ENCODE data around the gene OCA2.

OCA2 gene

GRCh38 chr15:27932600-27932999, 166.5 kb downstream of the OCA2 start:
- no peak for DNase-seq

DNA sequence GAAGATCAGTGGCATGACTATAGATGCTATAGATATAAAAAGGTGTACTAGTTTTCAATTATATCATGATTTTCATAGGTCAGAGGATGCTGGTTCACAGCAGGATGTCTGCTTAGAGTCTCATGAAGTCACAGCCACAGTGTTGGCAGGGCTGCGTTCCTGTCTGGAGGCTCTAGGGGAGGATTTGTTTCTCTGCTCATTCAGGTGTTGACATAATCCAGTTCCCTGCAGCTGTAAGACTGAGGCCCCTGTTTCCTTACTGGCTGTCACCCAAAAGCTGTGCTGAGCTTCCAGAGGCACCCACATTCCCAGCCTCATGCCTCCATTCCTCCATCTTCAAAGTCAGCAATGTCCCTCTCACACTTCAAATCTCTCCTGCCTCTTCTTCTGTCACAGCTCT, 170.7 kb downstream of the OCA2 start:
- DNase-seq = no peak

DNA sequence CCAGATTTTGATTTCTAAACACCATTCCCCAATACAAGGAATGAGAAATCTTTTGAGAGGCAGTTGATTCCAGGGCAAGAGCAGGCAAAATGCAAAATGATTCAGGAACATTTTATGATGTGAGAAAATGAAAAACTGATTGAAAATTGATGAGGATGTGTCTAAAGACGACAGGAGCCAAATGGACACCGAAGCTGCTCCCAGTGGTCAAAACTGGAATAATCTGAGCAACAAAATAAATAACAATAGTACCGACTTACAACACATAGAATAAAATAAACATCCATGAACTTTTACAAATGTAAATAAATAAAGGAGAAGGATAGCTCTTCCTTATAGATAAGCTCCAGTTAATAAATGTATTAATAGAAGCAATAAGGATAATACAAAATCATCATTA, 186.8 kb downstream of the OCA2 start:
- DNase-seq = no peak

DNA sequence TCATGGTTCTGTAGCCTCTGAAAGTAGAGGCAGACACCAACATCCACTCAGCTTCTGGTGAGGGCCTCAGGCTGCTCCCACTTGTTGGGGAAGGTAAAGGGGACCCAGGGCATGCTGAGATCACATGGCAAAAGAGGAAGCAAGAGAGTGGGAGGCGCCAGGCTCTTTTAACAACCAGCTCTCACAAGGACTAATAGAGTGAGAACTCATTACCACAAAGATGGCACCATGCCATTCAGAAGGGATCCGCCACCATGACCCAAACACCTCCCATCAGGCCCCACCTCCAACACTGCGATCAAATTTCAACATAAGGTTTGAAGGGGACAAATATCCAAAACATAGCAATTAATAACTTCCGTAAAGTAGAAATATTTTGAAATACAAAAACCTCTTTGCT, 192.3 kb downstream of the OCA2 start:
- no peak for DNase-seq

DNA sequence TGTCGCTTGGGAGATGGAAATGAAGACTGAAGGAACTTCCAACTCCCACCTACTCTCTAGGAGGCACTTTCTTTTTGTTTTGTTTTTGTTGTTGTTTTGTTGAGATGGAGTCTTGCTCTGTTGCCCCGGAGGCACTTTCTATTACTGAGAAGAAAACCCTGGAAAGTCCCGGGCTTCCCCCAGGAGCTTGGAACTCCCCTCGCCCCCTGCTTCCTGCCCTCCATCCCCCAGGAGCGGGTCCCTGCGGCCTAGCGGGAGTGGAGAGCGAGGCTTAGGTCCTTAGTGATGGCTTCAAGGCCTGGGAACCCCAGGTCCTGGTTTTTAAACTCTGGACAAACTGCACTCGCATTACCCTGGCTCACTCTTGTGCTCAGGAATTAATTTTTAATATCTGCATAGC, 195.7 kb downstream of the OCA2 start:
- no peak for DNase-seq

- DNase-seq = no peak
Observed at GRCh38 chr15:27902680-27903385, 196.3 kb downstream of the OCA2 start.

- DNase-seq = no peak
Observed at GRCh38 chr15:27899583-27900285, 199.4 kb downstream of the OCA2 start.

DNA sequence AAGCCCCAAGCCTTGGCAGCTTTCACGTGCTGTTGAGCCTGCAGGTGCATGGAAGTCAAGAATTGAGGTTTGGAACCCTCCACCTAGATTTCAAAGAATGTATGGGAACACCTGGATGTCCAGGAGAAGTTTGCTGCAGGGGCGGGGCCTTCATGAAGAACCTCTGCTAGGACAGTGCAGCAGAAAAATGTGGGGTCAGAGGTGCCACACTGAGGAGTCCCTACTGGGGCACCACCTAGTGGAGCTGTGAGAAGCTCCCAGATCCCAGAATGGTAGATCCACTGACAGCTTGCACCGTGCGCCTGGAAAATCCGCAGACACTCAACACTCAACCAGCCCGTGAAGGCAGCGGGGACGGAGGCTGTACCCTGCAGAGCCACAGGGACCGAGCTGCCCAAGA, 201.6 kb downstream of the OCA2 start:
- no peak for DNase-seq

DNA sequence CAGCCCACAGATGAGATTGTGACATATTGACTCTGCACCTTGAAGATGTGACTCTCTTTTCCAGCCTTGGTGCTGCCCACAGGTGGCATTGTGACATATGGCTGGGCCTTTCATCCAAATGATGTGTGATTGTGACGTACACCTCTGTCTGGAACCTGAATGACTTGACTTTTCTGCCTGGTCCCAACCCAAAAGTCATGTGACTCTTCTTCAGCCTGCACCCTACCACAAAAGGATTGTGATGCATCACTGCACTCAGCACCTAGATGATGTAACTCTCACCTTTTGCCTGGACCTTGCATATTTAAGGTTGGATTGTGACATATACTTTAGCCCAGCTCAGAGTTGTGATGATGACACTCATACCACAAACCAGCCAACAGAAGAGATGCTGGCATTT, 204.5 kb downstream of the OCA2 start:
- DNase-seq = no peak

GRCh38 chr15:27889258-27889657, 209.9 kb downstream of the OCA2 start:
- no peak for DNase-seq

DNA sequence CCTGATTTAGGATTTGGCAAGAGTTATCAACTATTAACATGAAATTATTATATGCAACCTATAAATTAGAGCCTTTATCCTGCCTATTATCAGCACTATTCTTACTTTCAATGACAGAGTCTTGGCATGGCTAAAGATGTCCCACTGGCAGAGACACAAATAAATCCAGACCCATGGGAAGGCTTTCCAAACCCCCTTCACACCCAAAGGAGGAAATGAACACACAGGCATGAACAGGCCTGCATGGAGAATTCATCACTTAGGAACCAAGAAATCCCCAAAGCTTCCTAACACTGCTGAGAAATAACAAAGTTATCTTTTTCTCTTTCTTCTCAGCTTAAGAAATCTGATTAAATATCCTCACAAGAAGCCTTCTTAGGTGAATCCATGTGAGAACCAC, 213.9 kb downstream of the OCA2 start:
- no peak for DNase-seq

- no peak for DNase-seq
Observed at GRCh38 chr15:27884726-27885125, 214.4 kb downstream of the OCA2 start.

- no peak for DNase-seq
Observed at GRCh38 chr15:27878841-27879240, 220.3 kb downstream of the OCA2 start.

DNA sequence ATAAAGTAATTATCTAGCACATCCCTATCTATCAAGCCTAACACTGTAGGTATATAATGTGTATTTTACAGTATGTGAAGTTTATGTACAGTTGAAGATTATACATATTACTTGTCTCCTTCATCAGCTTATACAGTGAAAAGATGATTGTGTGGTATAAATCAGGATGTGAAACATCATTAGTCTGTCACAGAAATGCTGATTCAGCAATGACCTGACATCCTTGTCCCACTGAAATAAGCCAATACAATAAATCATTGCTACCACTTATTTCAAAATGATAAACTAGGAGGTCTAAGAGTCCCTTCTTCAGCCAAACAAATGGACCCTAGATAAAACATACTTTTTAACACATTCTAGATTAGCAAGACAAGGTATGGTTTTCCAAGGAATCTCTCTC, 225.3 kb downstream of the OCA2 start:
- DNase-seq = no peak

GRCh38 chr15:27873039-27873438, 226.1 kb downstream of the OCA2 start:
- no peak for DNase-seq

DNA sequence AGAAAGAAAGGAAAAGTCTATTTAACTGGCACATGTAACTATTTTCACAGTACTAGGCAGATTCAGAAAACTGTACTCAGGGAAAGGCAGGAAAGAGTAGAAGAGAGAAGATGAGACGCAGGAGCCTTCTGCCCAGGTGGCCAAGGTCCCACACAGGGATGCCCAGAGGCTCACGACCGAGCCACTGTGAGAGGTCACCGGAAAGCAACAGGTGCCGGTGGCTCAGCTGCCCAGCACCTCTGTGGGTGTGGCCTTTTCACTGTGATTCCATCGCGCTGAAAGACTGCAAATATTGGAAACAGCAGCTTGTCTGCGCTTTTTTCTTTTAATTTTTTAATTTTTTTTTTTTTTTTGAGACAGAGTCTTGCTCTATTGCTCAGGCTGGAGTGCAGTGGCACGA, 226.8 kb downstream of the OCA2 start:
- DNase-seq = no peak

DNA sequence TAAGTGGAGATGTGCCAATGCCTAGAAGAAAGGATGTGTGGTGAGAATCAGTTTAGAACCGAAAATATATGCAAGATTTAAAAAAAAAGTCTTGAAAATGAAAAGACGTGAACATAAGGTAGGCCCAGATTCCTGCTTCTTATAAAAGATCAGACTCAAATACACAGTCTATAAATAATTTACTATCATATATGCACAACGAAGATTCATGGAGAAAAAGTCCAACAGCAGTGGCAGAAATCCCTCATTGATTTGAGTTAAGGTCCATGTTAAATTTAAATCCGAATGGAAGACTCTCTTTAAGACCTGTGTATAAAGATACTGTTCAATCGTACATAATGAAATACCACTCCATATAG, 227.2 kb downstream of the OCA2 start:
- DNase-seq = no peak

GRCh38 chr15:27871078-27871901, 227.8 kb downstream of the OCA2 start:
- no peak for DNase-seq

DNA sequence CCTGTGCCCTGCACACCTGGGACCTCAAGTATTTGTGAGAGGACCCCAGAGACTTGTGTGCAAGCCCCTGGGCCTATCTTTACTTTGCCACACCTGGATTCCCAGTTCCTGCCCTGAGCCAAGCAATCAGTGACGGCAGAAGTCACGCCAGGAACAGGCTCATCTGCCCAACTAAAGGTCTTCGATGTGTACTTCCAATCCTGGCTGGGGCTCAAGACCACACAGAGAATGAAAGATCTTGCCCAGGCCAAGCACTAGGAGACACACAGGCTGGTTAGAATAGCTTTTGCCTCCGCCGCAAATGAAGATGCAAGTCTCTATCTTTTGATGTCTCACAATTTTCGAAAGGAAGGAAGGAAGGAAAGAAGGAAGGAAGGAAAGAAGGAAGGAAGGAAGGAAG, 228.8 kb downstream of the OCA2 start:
- DNase-seq = no peak

DNA sequence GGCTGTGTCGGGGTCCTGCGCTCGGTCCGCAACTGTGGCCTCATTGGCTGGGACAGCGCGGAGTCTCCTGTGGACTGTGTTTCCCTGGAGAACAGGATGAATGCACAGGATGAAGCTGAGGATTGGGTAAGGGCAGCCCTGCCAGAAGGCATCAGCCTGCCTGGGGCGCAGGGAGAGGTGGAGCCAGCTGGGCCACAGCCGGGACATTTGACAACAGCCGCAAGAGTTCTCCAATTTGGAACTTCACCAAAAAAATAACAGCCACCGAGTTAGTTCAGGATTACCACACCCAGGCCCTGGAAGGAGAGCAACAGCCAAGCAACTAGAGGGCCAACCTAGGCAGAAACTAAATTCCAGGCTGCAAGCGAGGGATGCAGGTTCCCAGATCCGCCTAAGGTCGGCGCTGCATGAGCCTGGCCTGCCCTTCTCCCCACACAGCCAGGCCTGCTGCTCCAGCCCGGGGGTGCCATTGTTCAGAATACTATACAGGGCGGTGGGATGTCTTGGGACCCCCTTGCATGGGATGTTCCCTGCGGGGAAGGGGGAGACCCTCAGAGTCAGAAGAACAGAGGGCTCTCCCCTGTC, 229.3 kb downstream of the OCA2 start:
- no peak for DNase-seq

GRCh38 chr15:27868828-27869404, 230.2 kb downstream of the OCA2 start:
- DNase-seq = no peak

DNA sequence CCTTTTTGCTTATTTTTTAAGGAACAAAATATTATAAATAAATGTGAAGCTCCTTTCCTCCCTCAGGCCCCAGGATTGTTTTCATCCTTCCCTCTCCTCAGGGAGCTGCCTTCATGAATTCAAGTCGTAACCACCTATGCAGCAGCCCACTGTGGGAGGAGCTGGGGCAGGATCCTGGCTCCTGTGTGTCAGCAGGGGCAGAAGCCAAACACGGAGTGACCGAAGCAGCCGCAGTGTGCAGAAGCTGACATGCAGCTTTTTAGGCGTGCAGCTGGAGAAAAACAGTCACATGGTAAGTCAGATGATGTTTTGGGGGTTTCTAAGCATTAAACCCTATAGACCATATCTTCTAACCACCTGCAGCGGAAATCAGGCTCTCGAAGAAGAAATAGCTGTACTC, 231.3 kb downstream of the OCA2 start:
- no peak for DNase-seq

DNA sequence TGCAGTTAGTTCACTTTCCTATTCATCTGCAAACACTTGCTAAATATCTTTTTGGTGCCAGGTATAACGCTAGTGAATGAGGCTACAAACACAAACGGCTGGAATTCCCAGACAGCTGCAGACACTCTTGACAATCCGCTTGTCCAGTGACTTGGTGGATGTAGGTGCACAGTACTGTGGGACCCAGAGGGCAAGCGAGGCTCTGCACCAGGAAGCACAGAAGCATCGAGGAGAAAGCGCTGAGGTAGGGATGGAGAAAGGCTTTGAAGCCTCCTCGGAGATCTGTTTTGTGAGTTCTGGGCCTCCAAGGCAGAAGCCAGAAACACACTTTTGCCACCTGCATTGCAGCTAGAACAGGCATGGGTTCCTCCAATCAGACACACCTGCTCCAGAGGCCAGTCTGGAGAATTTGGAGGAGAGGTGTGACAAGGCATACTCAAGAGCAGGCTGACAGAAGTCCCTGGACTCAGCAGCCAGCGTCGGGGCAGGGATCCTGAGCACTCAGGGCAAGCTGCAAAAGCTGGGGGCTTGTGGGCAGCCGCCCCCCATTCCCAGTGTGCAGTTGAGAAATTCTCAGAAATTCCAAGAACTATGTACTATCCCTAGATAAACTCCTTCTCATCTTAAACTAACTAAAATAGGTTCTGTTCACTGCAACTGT, 232.5 kb downstream of the OCA2 start:
- DNase-seq = no peak
